Measurements from ENCODE around the gene PLD4. TPM values are rescaled to one million over a fixed set of nuclear protein-coding genes. Genes with fewer than 3 reads are reported as not detected.

Gene PLD4
- total and polyA plus RNA-seq, 9 of the 15 experiments (the other 6 are each of a cell fraction or from before 2014, with no cell fraction given) = 0.18 to 0.24 TPM; not detected in 7

- H3K27ac ChIP-seq (ENCODE audit: extremely low read depth, low read depth, low read length) = no peak overlapping the region
- TF ChIP-seq MNT (conservative IDR thresholded peaks at IDR 0.05) (no peak), PYGO2 (tag; IDR thresholded peaks at IDR 0.05) (no peak), ZNF589 (CRISPR knock-in tag; IDR thresholded peaks at IDR 0.05; ENCODE audit: low read depth) (no peak), PATZ1 (CRISPR knock-in tag; IDR thresholded peaks at IDR 0.05; ENCODE audit: borderline replicate concordance) (no peak), SUPT5H (IDR thresholded peaks at IDR 0.05) (no peak), SREBF1 (IDR thresholded peaks at IDR 0.05; ENCODE audit: borderline replicate concordance, low read depth, low read length) (no peak), MAFG (tag; conservative IDR thresholded peaks at IDR 0.05) (no peak), MTA1 (IDR thresholded peaks at IDR 0.05; ENCODE audit: borderline replicate concordance) (no peak), NUFIP1 (IDR thresholded peaks at IDR 0.05; ENCODE audit: partially characterized antibody) (no peak), ERF (CRISPR knock-in tag; IDR thresholded peaks at IDR 0.05) (no peak)
- TF ChIP-seq, protein P1, sequence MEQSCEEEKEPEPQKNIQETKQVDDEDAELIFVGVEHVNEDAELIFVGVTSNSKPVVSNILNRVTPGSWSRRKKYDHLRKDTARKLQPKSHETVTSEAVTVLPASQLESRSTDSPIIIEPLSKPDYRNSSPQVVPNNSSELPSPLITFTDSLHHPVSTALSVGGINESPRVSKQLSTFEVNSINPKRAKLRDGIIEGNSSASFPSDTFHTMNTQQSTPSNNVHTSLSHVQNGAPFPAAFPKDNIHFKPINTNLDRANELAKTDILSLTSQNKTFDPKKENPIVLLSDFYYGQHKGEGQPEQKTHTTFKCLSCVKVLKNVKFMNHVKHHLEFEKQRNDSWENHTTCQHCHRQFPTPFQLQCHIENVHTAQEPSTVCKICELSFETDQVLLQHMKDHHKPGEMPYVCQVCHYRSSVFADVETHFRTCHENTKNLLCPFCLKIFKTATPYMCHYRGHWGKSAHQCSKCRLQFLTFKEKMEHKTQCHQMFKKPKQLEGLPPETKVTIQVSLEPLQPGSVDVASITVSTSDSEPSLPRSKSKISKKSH (CRISPR knock-in tag; IDR thresholded peaks at IDR 0.05) = no peak
- ChIA-PET POLR2A (interaction anchor here (0.5 to 1.2 kb wide), 2 partner anchors 21 to 112 kb away, joined by 3 to 4 read pairs; no protein-coding TSS in a partner anchor), CTCF (ENCODE audit: low intra/inter-chr PET ratio) (interaction anchor here (1.0 to 3.9 kb wide), 4 partner anchors 10 to 71 kb away, joined by 3 to 85 read pairs (median 6); partner anchors contain the start of gene CLBA1)
- in situ Hi-C loops (cut with MboI) (loop anchor here (5.0 kb wide), 1 partner anchor 72 kb away; no protein-coding TSS in a partner anchor), intact Hi-C loops (cut with micrococcal nuclease) (loop anchor here (2.0 to 5.0 kb wide), 2 partner anchors 42 to 114 kb away; no protein-coding TSS in a partner anchor)
- no peak overlapping the region for H3K4me3 ChIP-seq
- DNase-seq (ENCODE audit: extremely low read depth in 1 of 4, low spot score in 3 of 4) (no peak), ATAC-seq (no peak), FAIRE-seq (no peak)
- H3K9ac ChIP-seq (ENCODE audit: insufficient read depth in 1 of 2, low read depth in 2 of 2, low read length in 2 of 2) = no peak overlapping the region
- no peaks in the 10 kb centered on the region for H3K27me3 ChIP-seq (ENCODE audit: control insufficient read depth in 2 of 2, insufficient read depth in 2 of 2, low read length in 2 of 2)
- no peaks in the 10 kb centered on the region for H3K9me1 ChIP-seq (ENCODE audit: control insufficient read depth, insufficient read depth, low read length)
- no peaks in the 10 kb centered on the region for H3K9me3 ChIP-seq (replicated peaks; ENCODE audit: control insufficient read depth, insufficient read depth, low read depth, low read length)
- no peak overlapping the region for H2AFZ ChIP-seq (ENCODE audit: low read depth, low read length)
- H3K36me3 ChIP-seq (ENCODE audit: control insufficient read depth, insufficient read depth, low read length) = no peaks in the 10 kb centered on the region
- peaks cover 7 to 81% of the 10 kb centered on the region in 2 experiments; a peak in 4 of 5 replicates for H3K4me1 ChIP-seq (replicated peaks in 1 of 2; ENCODE audit: control insufficient read depth in 2 of 2, insufficient read depth in 2 of 2, low read length in 2 of 2)
- WGBS (ENCODE audit: insufficient coverage, low coverage, missing lambda C conversion rate) = 53% methylated on average over 13 of the region's 14 CpGs
- H3K79me2 ChIP-seq (ENCODE audit: control insufficient read depth, insufficient read depth, low read length) = no peaks in the 10 kb centered on the region
- no peak overlapping the region for H3K4me2 ChIP-seq (ENCODE audit: insufficient read depth, low read length)
- no TSS peak for BruUV-seq (replicated peaks)
- 0 out of 2 replicates have a peak, but pooled peaks cover 11% of the 10 kb centered on the region for H4K20me1 ChIP-seq (replicated peaks; ENCODE audit: control insufficient read depth, insufficient read depth, low read length)
These were observed 50.1 kb downstream of the PLD4 start for GRCh38 chr14:104974665-104975390.
